HG03196 (cell line): ENCODE data around the gene ASAH2.
A peak's percentile ranks its signal among the peaks of the same experiment; 100 is the strongest.
"Not testable (repeated sequence)": the region's sequence is repeated elsewhere in the genome, so short reads cannot be mapped to it uniquely, and the experiment has no call there.

ENCODE experiments used
- ATAC-seq: cut with Tn5 transposase; IDR thresholded peaks from one replicate; pipeline ENCODE4 v1.9.1; 2021; ENCODE audit not compliant: unreplicated experiment

Gene ASAH2

DNA sequence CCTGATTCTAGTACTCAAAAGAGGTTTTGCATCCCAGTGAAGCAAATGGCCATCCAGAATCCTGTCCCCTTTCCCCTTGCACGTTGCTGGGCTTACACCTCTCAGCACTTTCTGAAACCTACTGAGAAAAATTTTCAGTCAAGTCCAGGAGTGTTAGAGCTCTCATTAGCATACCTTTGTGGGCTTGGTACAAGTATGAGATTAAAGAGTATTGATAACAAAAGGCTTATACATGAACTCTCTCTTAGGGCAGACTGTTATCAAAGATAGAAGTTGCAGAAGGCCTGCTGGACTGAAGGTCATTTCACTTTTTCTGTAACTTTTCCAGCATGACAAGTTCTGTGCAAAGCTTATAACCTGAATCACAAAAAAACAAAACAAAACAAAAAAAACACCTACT is at the start of gene ASAH2:
Gene ASAH2, minus strand, starts transcription at position 123 of the 400 bp plus-strand sequence. CDS start 2,906 bp downstream, outside the sequence.
- ATAC-seq = no peak

DNA sequence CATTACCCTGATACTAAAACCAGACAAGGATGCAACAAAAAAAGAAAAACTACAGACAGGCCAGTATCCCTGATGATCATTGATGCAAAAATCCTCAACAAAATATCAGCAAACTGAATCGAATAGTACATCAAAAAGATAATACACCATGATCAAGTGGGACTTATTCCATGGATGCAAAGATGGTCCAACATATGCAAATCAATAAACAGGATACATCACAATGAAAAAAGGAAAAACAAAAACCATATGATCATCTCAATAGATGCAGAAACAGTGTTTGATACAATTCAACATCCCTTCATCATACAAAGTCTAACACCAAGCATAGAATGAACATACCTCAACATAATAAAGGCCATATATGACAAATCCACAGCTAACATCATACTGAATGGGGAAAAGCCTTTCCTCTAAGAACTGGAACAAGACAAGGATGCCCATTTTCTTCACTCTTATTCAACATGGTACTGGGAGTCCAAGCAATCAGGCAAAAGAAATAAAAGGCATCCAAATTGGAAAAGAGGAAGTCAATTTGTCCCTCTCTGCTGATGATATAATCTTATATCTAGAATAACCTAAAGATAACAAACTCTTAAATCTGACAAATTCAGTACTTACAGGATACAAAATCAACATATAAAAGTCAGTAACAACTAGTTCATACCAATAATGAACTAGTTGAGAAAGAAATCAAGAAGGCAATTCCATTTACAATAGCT is 48.8 kb upstream of the ASAH2 start:
- no peak for ATAC-seq

DNA sequence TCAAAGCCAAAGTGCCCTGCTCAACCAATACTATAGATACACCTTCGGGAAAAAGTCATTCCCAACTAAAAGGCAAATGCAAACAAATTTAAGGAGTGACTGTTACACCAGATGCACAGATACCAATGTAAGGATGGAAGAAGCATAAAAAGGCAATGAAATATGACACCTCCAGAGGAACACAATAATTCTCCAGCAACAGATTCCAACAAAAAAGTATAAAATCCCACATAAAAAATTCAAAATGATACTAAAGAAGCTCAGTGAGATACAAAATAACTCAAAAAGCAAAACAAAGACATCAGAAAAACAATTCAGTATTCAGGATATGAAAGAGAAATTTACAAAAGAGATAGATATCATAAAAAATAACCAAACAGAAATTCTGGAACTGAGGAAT is 44.1 kb upstream of the ASAH2 start:
- ATAC-seq = no peak

DNA sequence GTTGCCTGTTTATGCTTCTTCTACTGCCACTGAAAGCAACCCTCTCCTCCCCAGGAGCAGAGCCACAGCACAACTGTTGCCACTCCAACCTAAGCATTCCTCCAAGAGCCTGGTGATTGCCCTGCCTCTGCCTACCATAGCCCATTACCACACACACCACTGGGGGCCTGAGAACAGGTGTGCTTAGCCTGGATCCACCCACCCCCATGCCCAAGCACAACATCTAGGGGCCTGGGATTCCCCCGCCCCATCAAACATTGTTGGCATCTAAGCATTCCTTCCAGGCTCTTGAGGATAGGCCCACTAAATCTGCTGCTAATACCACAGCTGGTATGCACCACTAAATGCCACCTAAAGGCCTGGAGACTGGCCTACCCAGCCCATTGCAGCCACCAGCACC is 43.3 kb upstream of the ASAH2 start:
- no peak for ATAC-seq

- no peak for ATAC-seq
These were observed 42.4 kb upstream of the ASAH2 start for GRCh38 chr10:50293513-50294313.

DNA sequence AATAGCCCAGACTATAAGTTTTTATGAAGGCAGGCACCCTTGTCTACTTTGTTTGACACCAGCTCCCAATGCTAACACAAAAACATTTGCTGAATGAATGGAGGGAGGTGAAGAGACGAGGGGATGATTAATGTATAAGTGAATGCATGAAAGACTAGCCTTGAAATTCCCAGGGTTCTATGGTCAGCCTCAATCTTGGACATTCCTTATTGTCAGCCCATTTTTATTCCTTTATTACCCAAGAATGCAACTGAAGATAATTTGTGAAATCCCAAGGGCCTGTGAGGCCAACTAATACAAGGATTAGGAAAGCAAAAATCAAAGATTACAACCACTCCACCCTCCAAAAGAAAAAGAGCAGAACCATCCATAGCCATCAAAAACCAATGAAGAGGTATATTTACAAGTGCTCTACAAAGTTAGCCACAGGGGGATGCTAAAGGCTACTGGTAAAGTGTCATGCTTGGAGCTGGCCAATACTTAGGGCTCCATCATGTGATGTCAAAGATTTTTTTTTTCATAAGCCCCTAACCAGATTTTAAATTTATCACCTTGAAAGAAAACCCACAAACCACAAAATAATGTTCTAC is 40.0 kb upstream of the ASAH2 start:
- no peak for ATAC-seq

DNA sequence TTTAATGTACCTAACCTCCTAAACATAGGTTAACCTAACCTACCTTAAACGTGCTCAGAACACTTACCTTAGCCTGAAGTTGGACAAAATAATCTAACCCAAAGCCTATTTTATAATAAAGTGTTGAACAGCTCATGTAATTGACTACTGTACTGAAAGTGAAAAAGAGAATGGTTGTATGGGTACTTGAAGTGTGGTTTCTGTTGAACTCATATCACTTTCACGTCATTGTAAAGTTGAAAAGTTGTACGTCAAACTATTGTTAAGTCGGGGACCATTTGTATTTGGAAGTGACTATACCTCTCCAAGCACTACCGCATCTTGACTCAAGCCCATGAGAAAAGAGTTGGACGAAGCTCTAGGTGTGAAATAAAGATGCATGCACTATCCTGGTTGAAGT is 37.9 kb upstream of the ASAH2 start:
- no peak for ATAC-seq

DNA sequence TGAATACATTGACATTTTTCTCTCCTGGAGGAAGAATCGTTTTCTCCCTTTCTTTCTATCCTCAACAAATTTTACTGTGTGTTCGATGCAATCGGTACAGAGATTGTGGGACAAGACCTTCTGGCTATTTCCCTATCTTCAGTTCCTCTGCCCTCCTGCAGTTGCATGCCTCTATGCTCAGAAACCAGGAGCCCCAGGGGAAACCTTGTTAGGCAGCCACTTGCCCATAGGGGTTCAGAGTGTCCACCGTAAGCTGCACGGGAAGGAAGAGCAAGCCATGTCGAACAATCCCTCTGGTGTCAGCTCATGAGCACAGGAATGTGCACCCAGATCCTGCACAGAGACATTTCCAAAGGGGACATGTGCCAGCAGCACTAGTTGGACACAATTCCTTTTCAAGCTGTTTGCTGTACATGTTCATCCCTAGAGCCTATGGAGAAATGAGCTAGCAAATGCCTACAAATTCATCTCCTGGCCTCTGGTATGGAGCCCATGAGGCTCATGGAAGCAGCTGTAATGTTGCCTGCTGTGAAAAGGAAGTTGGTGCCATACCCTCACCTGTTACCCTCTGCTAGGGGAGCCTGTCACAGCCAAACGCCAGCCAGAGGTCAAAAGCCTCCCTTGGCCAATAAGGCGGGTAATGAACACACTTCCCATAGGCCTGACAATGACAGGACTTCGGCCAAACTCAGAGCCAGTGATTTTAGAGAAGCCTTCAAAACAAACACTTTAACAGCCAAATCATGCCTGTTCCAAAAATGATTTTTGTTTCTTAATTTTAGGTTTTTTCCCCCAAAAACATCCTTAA is 35.9 kb upstream of the ASAH2 start:
- ATAC-seq = no peak

- ATAC-seq = no peak
These were observed 35.2 kb upstream of the ASAH2 start for GRCh38 chr10:50286517-50286916.

DNA sequence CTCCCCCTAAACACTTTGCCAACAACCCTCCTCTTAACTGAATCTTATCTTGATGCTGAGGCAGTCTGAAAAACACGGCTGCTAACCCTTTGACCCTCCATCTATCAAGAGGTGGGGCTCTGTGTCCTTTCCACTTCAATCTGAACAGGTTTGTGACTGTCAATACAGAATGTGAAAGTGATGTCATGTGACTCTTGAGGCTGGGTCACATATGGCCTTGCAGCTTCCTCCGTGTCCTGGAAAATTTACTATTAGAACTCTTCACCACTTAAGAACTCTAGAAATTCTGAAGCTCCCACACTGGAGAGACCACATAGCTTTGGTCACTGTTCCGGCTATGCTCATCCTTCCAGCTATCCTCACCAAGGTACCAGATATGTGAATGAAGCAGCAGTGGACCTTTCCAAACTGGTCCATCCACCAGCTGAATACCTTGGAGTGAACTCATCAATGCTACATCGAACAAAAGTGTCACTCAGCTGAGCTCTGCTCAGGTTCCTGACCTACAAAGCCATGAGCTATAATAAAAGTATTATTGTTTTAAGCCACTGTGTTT is 30.7 kb upstream of the ASAH2 start:
- no peak for ATAC-seq

- no peak for ATAC-seq
These were observed 30.1 kb upstream of the ASAH2 start for GRCh38 chr10:50281210-50281966.

GRCh38 chr10:50280049-50280841 is 28.9 kb upstream of the ASAH2 start:
- ATAC-seq = no peak

- ATAC-seq = no peak
These were observed 28.2 kb upstream of the ASAH2 start for GRCh38 chr10:50279489-50279888.

- peak; percentile 65 for ATAC-seq
These were observed 24.4 kb upstream of the ASAH2 start for GRCh38 chr10:50275650-50276235.

GRCh38 chr10:50272531-50272930 is 21.2 kb upstream of the ASAH2 start:
- no peak for ATAC-seq

GRCh38 chr10:50271564-50272250 is 20.4 kb upstream of the ASAH2 start:
- no peak for ATAC-seq

GRCh38 chr10:50267877-50268276 is 16.6 kb upstream of the ASAH2 start:
- ATAC-seq = not testable (repeated sequence)

DNA sequence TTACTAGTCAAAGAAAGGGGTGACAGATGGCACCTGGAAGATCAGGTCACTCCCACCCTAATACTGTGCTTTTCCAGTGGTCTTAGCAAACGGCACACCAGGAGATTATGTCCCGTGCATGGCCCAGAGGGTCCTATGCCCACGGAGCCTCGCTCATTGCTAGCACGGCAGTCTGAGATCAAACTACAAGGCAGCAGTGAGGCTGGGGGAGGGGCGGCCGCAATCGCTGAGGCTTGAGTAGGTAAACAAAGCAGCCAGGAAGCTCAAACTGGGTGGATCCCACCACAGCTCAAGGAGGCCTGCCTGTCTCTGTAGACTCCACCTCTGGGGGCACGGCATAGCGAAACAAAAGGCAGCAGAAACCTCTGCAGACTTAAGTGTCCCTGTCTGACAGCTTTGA is 11.3 kb upstream of the ASAH2 start:
- not testable (repeated sequence) for ATAC-seq
